Stimulated activated CD4-positive, alpha-beta T cell treated with anti-CD3 and anti-CD28 coated beads, Interleukin-1b, Interleukin-23, amount 100 ng/mL, for 4 hours (primary cell): ENCODE data around the gene PDE4D.

Experiments
- DNase-seq, 2 donors: peaks; one replicate each; pipeline ENCODE4 v3.0.0-alpha.2; 2020; ENCODE audit warnings: low read depth in 2 of 2

Gene PDE4D

DNA sequence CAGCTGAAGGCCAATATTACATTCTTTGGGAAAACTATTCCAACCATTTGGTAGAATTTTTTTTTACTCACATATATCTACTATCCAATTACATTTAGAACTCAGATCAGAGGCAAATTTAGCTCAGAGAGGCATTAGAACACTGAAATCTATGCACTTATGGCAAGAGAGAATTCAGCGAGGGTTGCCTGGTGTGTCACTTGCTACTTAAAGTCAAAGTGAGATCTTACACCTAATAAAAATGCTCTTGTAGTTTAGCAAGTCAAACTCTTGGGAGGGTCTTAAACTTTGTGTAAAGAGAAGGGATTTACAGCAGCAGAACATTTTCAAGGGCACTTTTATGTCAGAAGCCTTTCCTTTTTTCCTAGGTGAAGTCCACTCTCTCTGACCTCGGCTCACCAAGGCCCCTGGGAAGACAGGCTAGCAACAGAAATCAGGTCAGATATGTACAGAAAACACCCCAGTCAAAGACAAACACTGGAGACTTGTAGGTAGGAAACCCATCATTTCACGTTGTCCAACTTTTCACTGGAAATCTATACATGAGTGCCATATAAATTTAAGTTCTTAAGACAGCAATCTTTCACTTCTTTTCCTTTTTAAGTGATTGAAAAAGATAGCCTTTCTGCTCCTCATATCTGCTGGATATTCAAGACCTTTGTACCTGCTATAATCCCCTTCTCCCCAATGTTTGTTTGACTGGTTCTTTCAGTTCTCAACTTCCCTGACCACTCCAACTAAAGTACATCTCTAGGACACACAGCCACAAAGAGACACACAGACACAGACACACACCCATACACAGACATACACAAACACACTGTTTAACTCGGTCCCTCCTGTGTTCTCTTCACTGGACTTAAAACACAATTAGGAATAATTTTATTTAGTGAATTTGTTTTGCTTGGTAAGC is 635.8 kb downstream of the PDE4D start:
- DNase-seq: no peak

GRCh38 chr5:59256331-59256730 is 637.2 kb downstream of the PDE4D start:
- DNase-seq: no peak

DNA sequence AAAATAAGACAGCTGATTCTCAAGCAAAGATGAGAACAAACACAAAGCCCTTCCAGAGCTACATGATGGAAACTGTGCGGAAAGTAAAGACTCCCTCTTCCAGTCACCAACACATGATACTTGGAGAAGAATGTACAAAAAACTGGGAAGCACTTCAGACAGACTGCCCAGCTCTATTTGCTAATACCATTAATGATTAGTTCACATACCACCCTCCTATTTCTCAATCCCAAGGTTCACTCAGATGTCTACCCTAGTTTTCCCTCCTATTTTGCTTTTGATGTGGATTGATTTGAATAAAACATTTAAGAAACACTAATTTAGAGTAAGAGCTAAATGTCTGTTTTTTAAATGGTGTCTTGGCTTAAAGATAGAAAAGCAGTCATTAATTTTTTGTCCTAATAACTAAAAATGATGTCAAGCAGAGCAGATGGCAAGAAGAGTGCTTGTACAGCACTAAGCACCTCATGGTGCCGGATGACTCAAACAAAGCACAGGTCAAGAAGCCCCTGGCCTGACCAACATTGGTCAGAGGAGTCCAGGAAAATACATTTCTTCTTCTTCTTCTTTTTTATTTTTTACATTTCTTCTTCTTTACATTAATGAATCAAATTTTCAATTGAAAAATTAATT is 639.4 kb downstream of the PDE4D start:
- DNase-seq: no peak

DNA sequence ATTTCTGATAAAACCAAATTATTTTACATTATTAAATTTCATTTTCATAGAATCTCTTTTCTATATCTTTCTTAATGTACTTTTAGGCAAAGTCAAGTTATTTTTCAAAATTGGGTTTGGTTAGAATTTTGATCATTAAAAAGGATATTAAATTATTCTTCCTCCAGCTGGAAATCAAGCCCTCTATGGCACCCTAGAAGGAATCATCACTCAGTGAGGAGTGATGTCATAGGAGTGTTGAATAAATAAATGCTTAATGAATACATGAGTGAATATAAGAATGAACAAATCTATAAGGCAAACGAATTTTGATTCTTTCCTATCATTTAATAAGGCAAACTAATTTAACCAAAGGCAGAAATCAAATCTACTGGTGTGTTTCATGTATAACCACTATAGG is 639.9 kb downstream of the PDE4D start:
- no peak for DNase-seq

DNA sequence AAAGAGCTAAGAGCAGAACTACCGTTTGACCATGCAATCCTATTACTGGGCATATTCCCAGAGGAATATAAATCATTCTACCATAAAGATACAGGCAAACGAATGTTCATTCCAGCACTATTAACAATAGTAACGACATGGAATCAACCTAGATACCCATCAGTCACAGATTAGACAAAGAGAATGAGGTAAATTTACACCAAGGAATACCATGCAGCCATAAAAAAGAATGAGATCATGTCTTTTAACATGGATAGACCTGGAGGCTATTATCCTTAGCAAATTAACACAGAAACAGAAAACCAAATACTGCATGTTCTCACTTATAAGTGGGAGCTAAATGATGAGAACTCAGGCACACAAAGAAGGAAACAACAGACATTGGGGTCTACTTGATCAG is 641.9 kb downstream of the PDE4D start:
- no peak for DNase-seq

- DNase-seq: no peak
These were observed 643.8 kb downstream of the PDE4D start for GRCh38 chr5:59249726-59250125.

DNA sequence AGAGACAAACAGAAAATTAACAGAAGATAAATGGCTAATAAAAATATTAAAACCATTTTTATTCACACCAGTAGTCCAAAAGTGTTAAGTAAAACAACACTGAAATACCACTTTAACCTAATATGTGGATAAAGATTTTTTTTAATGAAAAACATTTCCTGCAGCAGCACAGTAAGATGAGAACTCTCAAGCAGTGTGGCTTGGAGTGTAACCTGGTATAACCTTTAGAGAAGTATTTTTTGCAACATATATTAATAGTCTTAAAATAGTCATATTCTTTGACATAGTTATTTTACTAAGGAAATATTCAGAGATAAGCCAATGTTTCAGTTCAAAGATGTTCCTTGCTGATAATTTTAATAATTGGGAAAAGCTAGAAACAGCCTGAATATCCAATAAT is 644.4 kb downstream of the PDE4D start:
- no peak for DNase-seq

- no peak for DNase-seq
These were observed 646.6 kb downstream of the PDE4D start for GRCh38 chr5:59246882-59247281.

DNA sequence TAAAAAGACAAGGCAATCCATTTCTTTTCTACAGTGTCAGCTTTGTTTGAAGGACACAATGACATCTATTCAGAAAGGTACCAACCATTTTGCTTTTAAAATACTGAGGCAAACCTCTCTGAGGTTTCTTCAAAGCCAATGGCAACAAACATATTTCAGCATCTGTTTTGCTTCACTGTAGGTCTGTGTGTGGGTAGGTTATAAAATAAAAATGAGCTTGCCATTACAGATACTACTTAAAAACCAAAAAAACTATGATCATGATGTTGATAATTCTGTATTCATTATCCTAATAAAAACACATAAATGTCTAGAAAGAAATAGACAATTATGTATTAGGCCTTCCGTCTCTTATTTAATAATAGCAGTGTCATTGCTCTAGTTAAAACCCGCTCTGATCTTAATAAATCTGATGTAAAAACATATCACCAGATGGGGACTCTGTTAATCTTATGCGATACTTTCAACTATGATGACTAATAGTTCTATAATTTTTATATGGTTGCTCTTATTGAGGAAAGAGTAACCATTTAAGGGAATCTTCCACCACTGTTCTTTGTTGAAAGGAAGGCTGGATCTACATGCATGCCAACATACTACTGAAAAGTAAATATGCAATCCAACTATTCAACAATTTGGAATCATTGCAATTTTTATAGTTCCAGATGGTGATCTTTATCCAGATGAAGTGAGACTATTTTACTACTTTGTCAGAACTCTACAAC is 647.2 kb downstream of the PDE4D start:
- DNase-seq: no peak

- DNase-seq: no peak
These were observed 648.3 kb downstream of the PDE4D start for GRCh38 chr5:59245198-59245597.

GRCh38 chr5:59241552-59241951 is 652.0 kb downstream of the PDE4D start:
- no peak for DNase-seq

DNA sequence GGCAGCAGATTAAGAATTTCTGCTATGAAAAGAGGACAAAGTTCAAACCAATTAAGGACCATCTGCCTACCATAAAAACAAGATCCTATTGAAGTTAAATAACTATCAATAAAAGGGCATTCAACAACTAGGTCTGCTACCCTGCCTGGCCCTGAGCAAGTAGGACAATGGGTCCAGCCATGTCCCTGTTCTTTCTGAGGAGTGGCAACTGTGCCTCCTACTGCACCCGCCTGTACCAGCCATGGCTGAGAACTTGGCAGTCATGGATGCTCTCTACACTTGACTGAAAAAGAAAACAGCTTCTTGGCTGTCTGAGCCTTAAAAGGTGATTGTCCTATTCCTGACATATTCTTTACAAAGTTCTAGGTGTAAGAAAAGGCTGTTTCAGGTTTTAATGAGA is 652.4 kb downstream of the PDE4D start:
- DNase-seq: no peak

- DNase-seq: no peak
These were observed 655.2 kb downstream of the PDE4D start for GRCh38 chr5:59238126-59238902.

GRCh38 chr5:59236986-59237385 is 656.5 kb downstream of the PDE4D start:
- no peak for DNase-seq

DNA sequence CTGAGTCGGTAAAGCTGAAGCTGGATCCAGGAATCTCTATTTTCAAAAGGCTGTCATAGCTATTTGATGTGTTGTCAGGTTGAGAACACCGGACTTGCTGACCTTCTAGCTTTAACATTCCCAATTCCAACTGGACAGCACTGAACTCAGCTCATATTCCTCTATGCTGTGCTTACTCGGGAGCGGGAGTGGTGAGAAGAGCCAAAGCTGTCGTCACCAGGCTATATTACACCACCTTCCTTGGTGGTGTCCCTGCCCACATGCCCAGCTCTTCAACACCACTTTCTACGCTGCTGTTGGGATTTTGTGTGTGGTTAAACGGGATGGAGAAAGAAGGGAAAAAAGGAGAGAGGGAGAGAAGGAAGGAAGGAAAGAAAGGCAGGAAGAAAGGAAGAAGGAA is 657.1 kb downstream of the PDE4D start:
- no peak for DNase-seq

DNA sequence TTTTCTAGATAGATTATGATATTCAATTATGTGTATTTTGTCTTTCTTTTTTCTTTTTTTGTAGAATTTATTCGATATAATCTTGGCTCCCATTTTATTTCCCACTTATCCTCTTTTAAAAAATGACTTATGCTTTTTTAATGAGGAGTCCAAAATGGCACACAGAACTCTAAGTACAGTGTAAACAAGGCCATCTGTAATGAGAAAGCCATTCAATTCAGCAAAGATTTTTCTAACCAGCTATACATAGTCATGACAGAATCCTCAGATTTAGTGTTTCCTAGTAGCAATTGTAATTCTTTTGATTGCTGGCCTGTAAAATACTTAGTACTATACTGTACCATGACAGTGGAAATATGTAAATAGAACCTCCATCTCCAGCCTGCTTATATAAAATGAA is 659.3 kb downstream of the PDE4D start:
- DNase-seq: no peak

GRCh38 chr5:59231221-59231931 is 662.1 kb downstream of the PDE4D start:
- no peak for DNase-seq

DNA sequence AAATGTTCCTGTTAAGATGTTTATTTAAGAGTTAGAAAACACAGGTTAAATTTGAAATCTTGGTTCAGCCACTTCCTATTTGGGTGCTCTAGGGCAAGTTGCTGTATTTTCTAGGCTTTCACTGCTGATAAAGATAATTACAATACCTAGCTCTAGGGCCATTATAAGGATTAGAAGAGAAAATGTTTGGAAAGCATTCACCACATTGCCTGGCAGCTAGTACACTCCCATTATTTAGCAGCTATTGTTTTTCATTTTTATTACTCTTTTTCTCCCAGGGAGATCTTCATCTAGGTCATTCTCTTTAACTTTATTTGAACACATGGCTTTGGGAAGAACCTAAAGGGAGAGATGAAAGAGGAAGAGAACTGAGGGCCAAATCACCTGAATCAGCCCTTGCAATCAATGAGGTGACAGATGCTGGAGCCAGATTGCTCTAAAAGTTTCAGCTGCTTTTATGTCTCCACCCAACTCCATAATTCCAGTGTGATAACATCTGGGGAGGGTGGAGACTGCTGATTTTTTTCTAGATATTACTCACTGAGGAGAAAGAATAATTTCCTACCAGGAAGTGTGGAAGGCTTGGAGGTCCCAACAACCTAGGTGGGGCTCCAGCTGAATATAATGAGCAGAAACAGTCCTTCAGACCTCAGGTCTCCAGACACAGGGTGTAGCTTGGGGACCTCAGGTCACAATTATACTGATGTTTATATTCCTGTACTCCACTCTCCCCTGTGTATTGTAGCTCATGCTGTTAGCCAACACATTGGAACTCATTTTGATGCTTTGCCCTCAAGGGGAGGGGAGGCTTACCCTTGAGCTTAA is 670.6 kb downstream of the PDE4D start:
- no peak for DNase-seq

DNA sequence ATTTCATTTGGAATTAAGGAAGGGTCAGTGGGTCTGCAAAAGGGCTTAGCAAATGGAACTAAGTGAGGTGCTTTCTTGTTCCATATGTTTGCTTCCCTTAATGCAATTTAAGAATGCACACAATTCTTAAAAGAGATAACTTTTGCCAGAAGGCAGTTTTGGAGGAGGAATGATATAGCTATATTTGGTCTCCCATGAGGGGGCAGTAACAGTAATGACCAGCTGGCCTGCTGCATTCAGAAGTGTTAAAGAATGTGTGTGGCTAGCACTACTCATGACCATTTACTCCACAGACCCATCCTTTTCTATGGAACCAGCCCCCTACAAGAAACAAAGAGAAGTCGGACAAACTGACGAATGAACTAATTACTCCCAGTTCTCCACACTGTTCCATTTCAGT is 671.8 kb downstream of the PDE4D start:
- DNase-seq: no peak

- no peak for DNase-seq
These were observed 675.0 kb downstream of the PDE4D start for GRCh38 chr5:59218424-59219045.
